Activated CD4-positive, alpha-beta T cell treated with anti-CD3 and anti-CD28 coated beads, Interleukin-2, amount 50 U/mL, for 24 hours (primary cell): ENCODE data around the gene RPS10.
"Not testable (repeated sequence)": the region's sequence is repeated elsewhere in the genome, so short reads cannot be mapped to it uniquely, and the experiment has no call there.

Source experiments
- DNase-seq, 2 donors: peaks; one replicate each; pipeline ENCODE4 v3.0.0-alpha.2; 2020; ENCODE audit warnings: low read depth in 1 of 2, low spot score in 1 of 2

RPS10 gene

GRCh38 chr6:34373511-34373910 is 52.4 kb downstream of the RPS10 start:
- no peak for DNase-seq

- not testable (repeated sequence) for DNase-seq
These were observed 54.0 kb downstream of the RPS10 start for GRCh38 chr6:34371865-34372264.

- no peak for DNase-seq
These were observed 55.5 kb downstream of the RPS10 start for GRCh38 chr6:34370361-34370760.

GRCh38 chr6:34369385-34369784 is 56.5 kb downstream of the RPS10 start:
- no peak for DNase-seq
